SU-DHL-6 (cell line): ENCODE measurements around the gene ABCC8.

Experiments
- CTCF ChIP-seq: fragments of 200-600 bp; sonication (generic); IDR thresholded peaks from one replicate; pipeline ENCODE4 v1.5.1; 2017; ENCODE audit warnings: antibody characterized with exemption, mild to moderate bottlenecking, low read length, moderate library complexity; ENCODE audit not compliant: insufficient read depth, poor library complexity, severe bottlenecking
- EZH2phosphoT487 ChIP-seq: fragments of 200-600 bp; sonication (generic), shearing (Covaris generic); conservative IDR thresholded peaks from 2 replicates; pipeline ENCODE4 v1.6.1; 2018; ENCODE audit warnings: mild to moderate bottlenecking, antibody characterized with exemption, low read length, moderate library complexity, mixed read lengths

GRCh38 chr11:17508306-17508705 lies 31.7 kb upstream of the ABCC8 start:
- TF ChIP-seq CTCF (no peak), EZH2phosphoT487 (no peak)
